ENCODE measurements around the gene ICAM3.
"Not testable (repeated sequence)": the region's sequence is repeated elsewhere in the genome, so short reads cannot be mapped to it uniquely, and the experiment has no call there.

ICAM3 gene

GRCh38 chr19:10339380-10339960 is at the start of gene ICAM3:
Gene ICAM3 (minus strand): TSS chr19:10339624. CDS start chr19:10339614, 10 bp downstream.
- DNase-seq (ENCODE audit: low read depth, low spot score): no peak

- peak; percentile 86 for DNase-seq (ENCODE audit: low read depth, low spot score)
Measured at GRCh38 chr19:10388957-10389356, 49.5 kb upstream of the ICAM3 start.

DNA sequence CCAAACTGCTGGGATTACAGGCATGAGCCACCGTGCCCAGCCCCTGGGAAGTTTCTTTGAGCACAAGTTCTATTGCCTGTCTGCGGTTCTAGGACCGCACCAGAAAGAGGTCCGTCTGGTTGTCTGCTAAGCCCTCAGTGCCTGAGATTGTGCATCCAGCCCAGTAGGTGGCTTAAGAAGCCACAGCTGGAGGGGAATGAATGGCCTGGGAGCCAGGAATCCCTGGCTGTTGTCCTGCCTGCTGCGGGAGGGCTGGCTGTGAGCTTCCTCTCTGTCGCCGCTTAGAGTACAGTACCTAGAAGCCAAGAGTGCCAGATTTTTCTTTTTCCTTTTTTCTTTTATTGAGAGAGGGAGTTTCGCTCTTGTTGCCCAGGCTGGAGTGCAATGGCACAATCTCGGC is 45.2 kb upstream of the ICAM3 start:
- no peak for DNase-seq (ENCODE audit: low read depth, low spot score)

DNA sequence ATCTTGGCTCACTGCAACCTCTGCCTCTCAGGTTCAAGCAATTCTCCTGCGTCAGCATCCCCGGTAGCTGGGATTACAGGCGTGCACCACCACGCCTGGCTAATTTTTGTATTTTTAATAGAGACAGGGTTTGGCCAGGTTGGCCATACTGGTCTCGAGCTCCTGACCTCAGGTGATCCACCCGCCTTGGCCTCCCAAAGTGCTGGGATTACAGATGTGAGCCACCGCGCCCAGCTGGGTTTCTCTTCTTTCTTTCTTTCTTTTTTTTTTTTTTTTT is 43.7 kb upstream of the ICAM3 start:
- not testable (repeated sequence) for DNase-seq (ENCODE audit: low read depth, low spot score)

DNA sequence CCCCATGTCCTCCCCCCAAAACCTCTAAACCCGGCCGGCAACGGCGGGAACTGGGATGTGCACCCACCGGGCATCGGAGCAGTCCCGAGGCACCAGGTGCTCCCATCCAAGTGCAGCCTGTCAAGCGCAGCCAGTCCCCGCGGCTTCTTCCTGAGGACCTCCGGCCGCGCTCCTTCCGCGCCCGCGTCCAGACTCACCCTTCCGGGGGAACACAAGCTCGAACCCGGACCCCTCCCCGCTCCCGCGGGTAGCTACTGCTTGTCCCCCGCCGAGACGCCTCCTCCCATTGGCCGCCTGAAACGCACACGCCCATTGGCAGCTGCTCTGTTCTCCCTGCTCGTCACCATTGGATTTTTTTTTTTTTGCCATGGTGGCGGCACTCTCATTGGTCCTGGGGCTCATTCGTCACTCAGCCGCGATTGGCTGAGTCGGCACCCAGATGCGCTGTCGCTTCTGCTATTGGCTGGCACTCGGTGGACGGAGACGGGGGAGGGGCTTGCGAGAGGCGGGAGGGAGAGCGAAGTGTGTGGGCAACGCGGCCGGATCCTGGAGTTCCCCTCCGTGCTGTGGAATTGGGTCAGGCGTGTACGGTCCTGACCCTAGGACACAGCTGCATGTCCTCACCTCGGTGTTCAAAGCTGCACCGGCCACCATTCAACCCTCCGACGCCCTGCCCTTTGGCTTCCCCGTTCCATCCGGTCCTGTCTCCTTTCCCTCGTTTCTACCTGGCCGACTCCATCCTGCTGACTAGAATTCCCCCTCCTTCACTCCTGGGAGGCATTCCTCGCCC is 41.1 kb upstream of the ICAM3 start, which contains the start of gene TYK2:
Gene TYK2 (minus strand): TSS at position 260 of the 790 bp plus-strand sequence. CDS start 2,166 bp downstream, outside the sequence.
- DNase-seq (ENCODE audit: low read depth, low spot score): peak; percentile 99

GRCh38 chr19:10379880-10380312 is 40.5 kb upstream of the ICAM3 start:
- peak; percentile 11 for DNase-seq (ENCODE audit: low read depth, low spot score)

DNA sequence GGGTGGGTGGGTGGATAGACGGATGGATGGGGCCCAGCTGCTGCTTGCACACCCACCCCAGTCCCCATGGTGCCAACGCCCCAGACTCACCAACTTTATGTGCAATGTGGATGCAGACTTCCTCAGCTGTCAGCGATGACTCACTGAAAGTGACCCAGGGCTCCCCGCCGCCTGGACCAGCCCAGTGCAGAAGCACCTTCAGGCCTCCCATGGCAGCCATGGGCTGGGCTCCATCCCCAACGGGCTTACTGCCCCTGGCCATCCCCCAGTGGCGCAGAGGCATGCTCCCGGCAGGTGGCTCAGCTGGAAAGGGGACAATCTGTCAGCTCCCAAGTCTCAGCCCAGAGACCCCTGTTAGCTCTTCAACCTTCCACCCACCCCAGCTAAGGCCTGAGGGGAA is 38.7 kb upstream of the ICAM3 start:
- no peak for DNase-seq (ENCODE audit: low read depth, low spot score)

DNA sequence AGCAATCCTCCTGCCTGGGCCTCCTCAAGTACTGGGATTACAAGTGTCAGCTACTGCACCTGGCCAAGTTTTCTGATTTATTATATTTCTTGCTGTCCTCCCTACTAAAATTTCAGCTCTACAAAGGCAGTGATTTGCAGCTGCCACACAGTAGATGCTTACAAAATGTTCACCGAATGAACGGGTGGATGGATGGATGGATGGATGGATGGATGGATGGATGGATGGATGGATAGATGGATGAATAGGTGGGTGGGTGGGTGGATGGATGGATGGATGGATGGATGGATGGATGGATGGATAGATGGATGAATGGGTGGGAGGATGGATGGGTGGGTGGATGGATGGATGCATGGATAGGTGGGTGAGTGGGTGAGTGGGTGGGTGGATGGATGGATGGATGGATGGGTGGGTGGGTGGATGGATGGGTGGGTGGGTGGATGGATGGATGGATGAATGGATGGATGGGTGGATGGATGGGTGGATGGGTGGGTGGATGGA is 37.8 kb upstream of the ICAM3 start:
- not testable (repeated sequence) for DNase-seq (ENCODE audit: low read depth, low spot score)

DNA sequence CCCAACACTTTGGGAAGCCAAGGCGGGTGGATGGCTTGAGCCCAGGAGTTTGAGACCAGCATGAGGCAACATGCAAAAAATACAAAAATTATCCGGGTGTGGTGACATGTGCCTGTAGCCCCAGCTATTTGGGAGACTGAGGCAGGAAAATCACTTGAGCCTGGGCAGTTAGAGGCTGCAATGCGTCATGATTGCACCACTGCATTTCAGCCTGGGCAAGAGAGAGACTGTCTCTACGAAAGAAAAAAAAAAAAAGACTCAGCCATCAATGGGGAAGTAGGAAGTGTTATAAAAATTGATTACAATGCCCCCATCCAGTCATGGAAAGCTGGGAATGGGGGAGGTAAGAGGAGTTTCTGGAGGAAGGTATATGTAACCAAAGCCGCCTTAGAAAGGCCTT is 35.5 kb upstream of the ICAM3 start:
- DNase-seq (ENCODE audit: low read depth, low spot score): no peak

GRCh38 chr19:10372690-10373089 is 33.3 kb upstream of the ICAM3 start:
- no peak for DNase-seq (ENCODE audit: low read depth, low spot score)

- DNase-seq (ENCODE audit: low read depth, low spot score): no peak
Measured at GRCh38 chr19:10368101-10368803, 28.8 kb upstream of the ICAM3 start.

DNA sequence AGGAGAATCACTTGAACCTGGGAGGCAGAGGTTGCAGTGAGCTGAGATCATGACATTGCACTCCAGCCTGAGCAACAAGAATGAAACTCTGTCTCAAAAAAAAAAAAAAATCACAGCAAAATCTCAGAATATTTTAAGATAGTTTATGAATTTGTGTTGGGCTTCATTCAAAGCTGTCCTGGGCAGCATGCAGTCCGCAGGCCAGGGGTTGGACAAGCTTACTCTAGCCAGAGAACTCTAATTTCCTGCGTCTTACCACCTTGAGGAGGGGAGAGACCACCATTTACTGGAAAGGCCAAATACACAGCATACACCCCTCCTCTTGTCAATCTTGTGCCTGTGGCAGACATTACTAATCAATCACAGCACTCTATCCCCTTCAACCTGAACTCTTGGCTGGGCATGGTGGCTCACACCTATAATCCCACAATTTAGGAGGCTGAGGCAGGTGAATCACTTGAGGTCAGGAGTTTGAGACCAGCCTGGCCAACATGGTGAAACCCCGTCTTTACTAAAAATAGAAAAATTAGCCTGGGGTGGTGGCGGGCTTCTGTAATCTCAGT is 27.6 kb upstream of the ICAM3 start:
- not testable (repeated sequence) for DNase-seq (ENCODE audit: low read depth, low spot score)

GRCh38 chr19:10365518-10365917 is 26.1 kb upstream of the ICAM3 start:
- no peak for DNase-seq (ENCODE audit: low read depth, low spot score)

GRCh38 chr19:10364644-10365043 is 25.2 kb upstream of the ICAM3 start:
- no peak for DNase-seq (ENCODE audit: low read depth, low spot score)

GRCh38 chr19:10363789-10364281 is 24.4 kb upstream of the ICAM3 start:
- DNase-seq (ENCODE audit: low read depth, low spot score): peak; percentile 66

GRCh38 chr19:10362259-10362658 is 22.8 kb upstream of the ICAM3 start:
- DNase-seq (ENCODE audit: low read depth, low spot score): no peak

DNA sequence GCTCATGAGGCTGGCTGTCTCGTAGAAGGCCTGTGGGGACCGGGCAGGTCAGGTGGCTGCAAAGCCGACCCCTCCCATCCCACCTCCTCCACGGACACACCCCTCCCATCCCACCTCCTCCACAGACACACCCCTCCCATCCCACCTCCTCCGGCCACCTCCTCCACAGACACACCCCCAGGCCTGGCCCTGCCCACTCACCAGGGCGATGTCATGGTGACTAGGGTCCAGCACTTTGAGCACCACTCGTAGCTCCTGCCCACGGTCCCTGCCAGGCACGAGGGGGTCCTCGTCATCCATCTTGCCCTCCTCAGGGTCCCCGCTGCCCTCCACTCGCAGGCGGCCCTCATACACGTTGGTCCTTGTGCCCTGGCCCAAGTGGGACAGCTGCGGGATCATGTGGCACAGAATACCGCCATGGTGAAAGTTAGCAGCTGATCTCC is 22.2 kb upstream of the ICAM3 start:
- no peak for DNase-seq (ENCODE audit: low read depth, low spot score)

DNA sequence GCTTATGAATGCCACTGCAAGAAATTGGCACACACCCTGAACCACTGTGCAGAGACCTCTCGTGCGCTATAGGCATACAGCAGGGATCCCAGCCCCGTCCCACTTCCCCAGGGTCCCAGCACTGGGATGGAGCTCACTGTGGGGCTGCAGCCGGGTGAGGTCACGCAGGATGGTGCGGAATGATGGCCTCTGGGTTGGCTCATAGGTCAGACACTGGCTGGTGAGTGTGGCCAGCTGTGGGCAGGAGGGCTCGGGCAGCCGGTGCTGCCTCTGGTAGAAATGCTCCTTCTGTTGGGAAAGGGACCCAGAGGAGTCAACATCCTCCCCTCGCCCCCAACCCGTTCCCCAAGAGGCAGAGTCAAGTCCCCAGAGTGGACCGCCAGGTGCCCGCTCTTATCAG is 17.0 kb upstream of the ICAM3 start:
- DNase-seq (ENCODE audit: low read depth, low spot score): no peak

GRCh38 chr19:10353793-10354391 is 14.5 kb upstream of the ICAM3 start:
- DNase-seq (ENCODE audit: low read depth, low spot score): peak; percentile 66

GRCh38 chr19:10352764-10353671 is 13.6 kb upstream of the ICAM3 start:
- no peak for DNase-seq (ENCODE audit: low read depth, low spot score)
